SK-N-SH treated with all-trans-retinoic acid at 6 μM for 48 hours (cell line): Measurements from ENCODE around the gene A2M.

Source experiments
- ATAC-seq: fragments of 200-7000 bp; cut with Tn5 transposase; 3 replicates; pipeline ENCODE4 v1.9.1; 2020; ENCODE audit warnings: mild to moderate bottlenecking, moderate library complexity
- ARNTL ChIP-seq: fragments of 450-650 bp; formaldehyde crosslinking; IDR thresholded peaks from 2 replicates; pipeline ENCODE4 v1.5.0; 2020; ENCODE audit warnings: low read depth, mild to moderate bottlenecking, moderate library complexity, borderline replicate concordance
- BACH2 ChIP-seq: fragments of 250-450 bp; sonication (Bioruptor Pico); IDR thresholded peaks from 2 replicates; pipeline ENCODE4 v1.9.0; 2021; ENCODE audit warnings: mild to moderate bottlenecking, borderline replicate concordance
- CSDC2 ChIP-seq: fragments of 250-450 bp; sonication (Bioruptor Pico); IDR thresholded peaks from 2 replicates; pipeline ENCODE4 v1.5.0; 2020; ENCODE audit warnings: mild to moderate bottlenecking, moderate library complexity
- CSRNP3 ChIP-seq: fragments of 250-450 bp; sonication (Bioruptor Pico); IDR thresholded peaks from 2 replicates; pipeline ENCODE4 v1.5.1; 2021; ENCODE audit warnings: mild to moderate bottlenecking, moderate library complexity
- ESRRG ChIP-seq: fragments of 250-450 bp; sonication (Bioruptor Pico); IDR thresholded peaks from 2 replicates; pipeline ENCODE4 v1.6.1; 2021; ENCODE audit warnings: mild to moderate bottlenecking
- GLIS3 ChIP-seq: fragments of 250-450 bp; sonication (Bioruptor Pico); IDR thresholded peaks from 2 replicates; pipeline ENCODE4 v1.5.0; 2020; ENCODE audit warnings: mild to moderate bottlenecking, moderate library complexity
- OSR1 ChIP-seq: fragments of 250-450 bp; sonication (Bioruptor Pico); IDR thresholded peaks from 2 replicates; pipeline ENCODE4 v1.8.0; 2022; ENCODE audit warnings: moderate library complexity, mild to moderate bottlenecking, inconsistent platforms
- PATZ1 ChIP-seq: fragments of 250-450 bp; sonication (Bioruptor Pico); IDR thresholded peaks from 2 replicates; pipeline ENCODE4 v1.8.0; 2020; ENCODE audit warnings: mild to moderate bottlenecking, moderate library complexity, borderline replicate concordance
- RARB ChIP-seq: fragments of 250-450 bp; sonication (Bioruptor Pico); IDR thresholded peaks from 2 replicates; pipeline ENCODE4 v1.8.0; 2021; ENCODE audit warnings: mild to moderate bottlenecking, moderate library complexity
- SNAI2 ChIP-seq: fragments of 250-450 bp; sonication (Bioruptor Pico); IDR thresholded peaks from 2 replicates; pipeline ENCODE4 v1.5.0; 2020; ENCODE audit warnings: mild to moderate bottlenecking, moderate library complexity
- TCF4 ChIP-seq: fragments of 250-450 bp; sonication (Bioruptor Pico); IDR thresholded peaks from 2 replicates; pipeline ENCODE4 v1.8.0; 2021; ENCODE audit warnings: mild to moderate bottlenecking, moderate library complexity, borderline replicate concordance
- TOX ChIP-seq: fragments of 250-450 bp; sonication (Bioruptor Pico); IDR thresholded peaks from 2 replicates; pipeline ENCODE4 v1.8.0; 2021; ENCODE audit warnings: mild to moderate bottlenecking, moderate library complexity, borderline replicate concordance
- TSHZ2 ChIP-seq: fragments of 250-450 bp; sonication (Bioruptor Pico); IDR thresholded peaks from 2 replicates; pipeline ENCODE4 v1.5.0; 2020; ENCODE audit warnings: mild to moderate bottlenecking, moderate library complexity
- ZC3H10 ChIP-seq: fragments of 250-450 bp; sonication (Bioruptor Pico); IDR thresholded peaks from 2 replicates; pipeline ENCODE4 v1.5.1; 2021; ENCODE audit warnings: mild to moderate bottlenecking, moderate library complexity
- ZFP3 ChIP-seq: fragments of 250-450 bp; sonication (Bioruptor Pico); IDR thresholded peaks from 2 replicates; pipeline ENCODE4 v1.5.0; 2020; ENCODE audit warnings: mild to moderate bottlenecking, moderate library complexity
- ZFP30 ChIP-seq: fragments of 450-650 bp; formaldehyde crosslinking; IDR thresholded peaks from 2 replicates; pipeline ENCODE4 v1.5.0; 2022; ENCODE audit warnings: mild to moderate bottlenecking, moderate library complexity
- ZNF565 ChIP-seq: fragments of 450-650 bp; formaldehyde crosslinking; conservative IDR thresholded peaks from 2 replicates; pipeline ENCODE4 v1.5.0; 2020; ENCODE audit warnings: low read depth, mild to moderate bottlenecking, moderate library complexity
- ZNF70 ChIP-seq: fragments of 450-650 bp; formaldehyde crosslinking; IDR thresholded peaks from 2 replicates; pipeline ENCODE4 v1.5.0; 2020; ENCODE audit warnings: mild to moderate bottlenecking, moderate library complexity
- ZNF8 ChIP-seq: fragments of 450-650 bp; formaldehyde crosslinking; IDR thresholded peaks from 2 replicates; pipeline ENCODE4 v1.5.0; 2020; ENCODE audit warnings: mild to moderate bottlenecking, moderate library complexity
- TF ChIP-seq, protein P1 (sequence below): fragments of 250-450 bp; sonication (Bioruptor Pico); IDR thresholded peaks from 2 replicates; pipeline ENCODE4 v1.5.1; 2020; ENCODE audit warnings: low read depth, mild to moderate bottlenecking, moderate library complexity
- TF ChIP-seq, protein P2 (sequence below): fragments of 250-450 bp; sonication (Bioruptor Pico); IDR thresholded peaks from 2 replicates; pipeline ENCODE4 v1.8.0; 2021; ENCODE audit warnings: low read depth, mild to moderate bottlenecking, moderate library complexity, borderline replicate concordance

The A2M gene

GRCh38 chr12:9106067-9106466 is 9.7 kb downstream of the A2M start:
- TF ChIP-seq ZNF8 (no peak), ZFP3 (CRISPR knock-in tag) (no peak)
- TF ChIP-seq, all 23 proteins: peak for 0
- ATAC-seq = no peak

DNA sequence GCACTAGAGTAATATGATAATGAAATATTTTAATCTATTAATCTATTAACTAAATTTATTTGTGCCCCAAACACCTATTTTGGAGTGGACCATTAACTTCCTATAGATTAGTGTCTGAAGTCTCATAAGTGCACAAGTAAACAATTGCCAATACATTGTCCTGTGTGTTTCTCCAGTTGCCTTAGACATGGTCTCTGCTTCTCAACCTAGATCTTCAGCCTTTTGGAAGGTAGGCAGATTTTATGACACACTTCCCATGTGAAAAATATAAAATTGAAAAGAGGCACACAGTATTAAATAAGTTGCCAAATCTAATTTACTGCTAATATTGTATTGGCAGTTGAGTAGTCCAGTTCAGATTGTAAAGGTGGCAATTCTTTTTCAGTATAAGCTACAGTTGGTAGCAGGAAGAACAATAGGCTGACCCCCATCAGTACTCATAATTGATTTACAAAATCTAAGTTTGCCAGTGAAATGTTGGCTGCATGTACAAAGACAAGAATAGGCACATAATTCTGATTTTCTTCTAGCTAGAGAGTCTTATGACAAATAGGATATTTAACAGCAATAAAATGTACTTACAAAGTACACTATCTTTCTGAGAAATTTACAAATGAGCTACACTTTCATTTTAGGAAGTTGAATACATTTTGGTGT is 10.8 kb downstream of the A2M start:
- TF ChIP-seq ZNF70 (CRISPR knock-in tag) = no peak
- TF ChIP-seq TSHZ2 (CRISPR knock-in tag) = no peak
- no peak for TF ChIP-seq OSR1 (CRISPR knock-in tag)
- no peak for TF ChIP-seq GLIS3
- TF ChIP-seq CSDC2 (CRISPR knock-in tag) = no peak
- TF ChIP-seq RARB (CRISPR knock-in tag) = no peak
- TF ChIP-seq SNAI2 (CRISPR knock-in tag) = no peak
- TF ChIP-seq ZFP3 (CRISPR knock-in tag) = no peak
- no peak for TF ChIP-seq ZNF8
- TF ChIP-seq ZC3H10 (CRISPR knock-in tag) = no peak
- TF ChIP-seq, all 23 proteins: peak for 0
- no peak for ATAC-seq

GRCh38 chr12:9104087-9104486 is 11.6 kb downstream of the A2M start:
- TF ChIP-seq ZFP30 (CRISPR knock-in tag) = no peak
- no peak for TF ChIP-seq CSDC2 (CRISPR knock-in tag)
- TF ChIP-seq, protein P1, sequence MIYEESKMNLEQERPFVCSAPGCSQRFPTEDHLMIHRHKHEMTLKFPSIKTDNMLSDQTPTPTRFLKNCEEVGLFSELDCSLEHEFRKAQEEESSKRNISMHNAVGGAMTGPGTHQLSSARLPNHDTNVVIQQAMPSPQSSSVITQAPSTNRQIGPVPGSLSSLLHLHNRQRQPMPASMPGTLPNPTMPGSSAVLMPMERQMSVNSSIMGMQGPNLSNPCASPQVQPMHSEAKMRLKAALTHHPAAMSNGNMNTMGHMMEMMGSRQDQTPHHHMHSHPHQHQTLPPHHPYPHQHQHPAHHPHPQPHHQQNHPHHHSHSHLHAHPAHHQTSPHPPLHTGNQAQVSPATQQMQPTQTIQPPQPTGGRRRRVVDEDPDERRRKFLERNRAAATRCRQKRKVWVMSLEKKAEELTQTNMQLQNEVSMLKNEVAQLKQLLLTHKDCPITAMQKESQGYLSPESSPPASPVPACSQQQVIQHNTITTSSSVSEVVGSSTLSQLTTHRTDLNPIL = no peak
- TF ChIP-seq ZNF565 (CRISPR knock-in tag) = no peak
- no peak for TF ChIP-seq ESRRG
- TF ChIP-seq BACH2 (CRISPR knock-in tag) = no peak
- TF ChIP-seq OSR1 (CRISPR knock-in tag) = no peak
- TF ChIP-seq TOX (CRISPR knock-in tag) = no peak
- TF ChIP-seq ARNTL (CRISPR knock-in tag) = no peak
- TF ChIP-seq SNAI2 (CRISPR knock-in tag) = no peak
- no peak for TF ChIP-seq PATZ1 (CRISPR knock-in tag)
- TF ChIP-seq, protein P2, sequence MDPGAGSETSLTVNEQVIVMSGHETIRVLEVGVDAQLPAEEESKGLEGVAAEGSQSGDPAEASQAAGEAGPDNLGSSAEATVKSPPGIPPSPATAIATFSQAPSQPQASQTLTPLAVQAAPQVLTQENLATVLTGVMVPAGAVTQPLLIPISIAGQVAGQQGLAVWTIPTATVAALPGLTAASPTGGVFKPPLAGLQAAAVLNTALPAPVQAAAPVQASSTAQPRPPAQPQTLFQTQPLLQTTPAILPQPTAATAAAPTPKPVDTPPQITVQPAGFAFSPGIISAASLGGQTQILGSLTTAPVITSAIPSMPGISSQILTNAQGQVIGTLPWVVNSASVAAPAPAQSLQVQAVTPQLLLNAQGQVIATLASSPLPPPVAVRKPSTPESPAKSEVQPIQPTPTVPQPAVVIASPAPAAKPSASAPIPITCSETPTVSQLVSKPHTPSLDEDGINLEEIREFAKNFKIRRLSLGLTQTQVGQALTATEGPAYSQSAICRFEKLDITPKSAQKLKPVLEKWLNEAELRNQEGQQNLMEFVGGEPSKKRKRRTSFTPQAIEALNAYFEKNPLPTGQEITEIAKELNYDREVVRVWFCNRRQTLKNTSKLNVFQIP (CRISPR knock-in tag) = no peak
- TF ChIP-seq ZNF70 (CRISPR knock-in tag) = no peak
- no peak for TF ChIP-seq TCF4
- no peak for TF ChIP-seq CSRNP3 (CRISPR knock-in tag)
- no peak for TF ChIP-seq TSHZ2 (CRISPR knock-in tag)
- no peak for TF ChIP-seq GLIS3
- no peak for ATAC-seq
